Aorta (tissue), 5 donors: ENCODE measurements around the gene MRPS6. TPM values are rescaled to one million over a fixed set of nuclear protein-coding genes. Genes with fewer than 3 reads are reported as not detected.

Experiments used
- ATAC-seq: fragments of 200-7000 bp; cut with Tn5 transposase; one replicate; pipeline ENCODE4 v1.9.1; 2022; ENCODE audit warnings: moderate library complexity; ENCODE audit not compliant: low FRiP score
- DNase-seq, 2 donors: peaks; one replicate each; pipeline ENCODE4 v3.0.0-alpha.2; 2020
- H3K27ac ChIP-seq, 2 donors: one replicate each; pipeline ENCODE4 v1.5.1; 2013; ENCODE audit warnings: low read length in 2 of 2, mild to moderate bottlenecking in 2 of 2, moderate library complexity in 2 of 2, control low read depth in 1 of 2, inconsistent platforms in 1 of 2, low read depth in 1 of 2
- H3K27me3 ChIP-seq, 2 donors: one replicate each; pipeline ENCODE4 v1.6.1; 2013; ENCODE audit warnings: control low read depth in 1 of 2, low read length in 1 of 2, mild to moderate bottlenecking in 1 of 2, moderate library complexity in 1 of 2; ENCODE audit not compliant: insufficient read depth in 2 of 2, control insufficient read depth in 1 of 2
- H3K36me3 ChIP-seq, 2 donors: one replicate each; pipeline ENCODE4 v1.6.1; 2013; ENCODE audit warnings: control low read depth in 1 of 2, low read length in 1 of 2, mild to moderate bottlenecking in 1 of 2; ENCODE audit not compliant: insufficient read depth in 2 of 2, control insufficient read depth in 1 of 2
- H3K4me1 ChIP-seq, 2 donors: one replicate each; pipeline ENCODE4 v1.6.1; 2013; ENCODE audit warnings: low read length in 2 of 2, control low read depth in 1 of 2, mild to moderate bottlenecking in 1 of 2, moderate library complexity in 1 of 2; ENCODE audit not compliant: insufficient read depth in 2 of 2, control insufficient read depth in 1 of 2
- H3K4me3 ChIP-seq, 2 donors: one replicate each; pipeline ENCODE4 v1.5.1; 2013; ENCODE audit warnings: low read length in 2 of 2, control low read depth in 1 of 2, mild to moderate bottlenecking in 1 of 2
- H3K9me3 ChIP-seq: one replicate; pipeline ENCODE4 v1.6.1; 2013; ENCODE audit warnings: mild to moderate bottlenecking, low read length; ENCODE audit not compliant: control insufficient read depth
- WGBS, 2 donors: extraction: QIAGEN DNeasy Blood & Tissue Kit; methylation state at CpG; one replicate each; pipeline ENCODE4 v1.1.7; 2013; 5-methylcytosine and 5-hydroxymethylcytosine counted together
- intact Hi-C, 2 donors: fragments of 100-400 bp; cut with DNase I; formaldehyde crosslinking; loops; one replicate each; pipeline versions ENCODE4 v1.14.2 to v1.15.0; 2022
- polyA plus RNA-seq, 2 donors: library from polyadenylated mRNA; stranded (reverse); fragments of 200-250 nt; gene quantifications; one replicate each; pipeline ENCODE4 v1.2.3, GENCODE V29; 2013
- total RNA-seq, 2 donors: library from RNA; stranded (reverse); fragmentation: NEBNext Ultra II Directional; extraction: Animal tissue kit (Norgen Biotek cat#: 25700); gene quantifications; one replicate each; pipeline ENCODE4 v1.2.1, GENCODE V29; 2021
- donor health status: healthy with polysubstance abuse.
- donor health status: Bipolar disorder and iron deficiency.
- donor health status: DM: no; HTN: no; CAD: no.
- donor health status: DM: no; HTN: no; CAD: no.
- donor health status: DM: yes; HTN: yes; CAD: no.

MRPS6 gene
- total and polyA plus RNA-seq, 4 donors, result 78.4 to 137 (median 106) TPM

DNA sequence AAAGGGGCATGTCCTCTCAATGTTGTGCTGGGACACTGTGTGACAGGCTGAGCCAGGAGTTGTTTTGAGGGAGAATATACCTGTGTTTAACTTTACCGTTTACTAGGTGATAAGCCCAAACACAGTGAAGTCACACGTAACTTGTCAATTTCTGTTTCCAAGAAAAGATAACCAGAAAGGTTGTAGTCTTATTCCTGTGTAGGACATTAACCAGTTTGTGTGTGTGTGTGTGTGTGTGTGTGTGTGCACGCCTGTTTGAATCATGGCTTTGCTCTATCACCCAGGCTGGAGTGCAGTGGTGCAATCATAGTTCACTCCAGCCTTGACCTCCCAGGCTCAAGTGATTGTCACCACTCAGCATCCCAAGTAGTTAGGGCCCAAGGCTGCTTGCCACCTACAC, 83.6 kb downstream of the MRPS6 start:
- Histone ChIP-seq H3K4me3 (no peak overlapping the region), H3K27me3 (no peaks in the 10 kb centered on the region), H3K36me3 (no peaks in the 10 kb centered on the region), H3K27ac (peak overlapping the region in 1 of 2 donors; percentile 14), H3K9me3 (no peaks in the 10 kb centered on the region), H3K4me1 (no peaks in the 10 kb centered on the region)
- 67 to 71% methylated on average over 3 of the region's 3 CpGs for WGBS, 2 donors
- no peak for DNase-seq
- no peak for ATAC-seq
- intact Hi-C loops, result no loop called here

DNA sequence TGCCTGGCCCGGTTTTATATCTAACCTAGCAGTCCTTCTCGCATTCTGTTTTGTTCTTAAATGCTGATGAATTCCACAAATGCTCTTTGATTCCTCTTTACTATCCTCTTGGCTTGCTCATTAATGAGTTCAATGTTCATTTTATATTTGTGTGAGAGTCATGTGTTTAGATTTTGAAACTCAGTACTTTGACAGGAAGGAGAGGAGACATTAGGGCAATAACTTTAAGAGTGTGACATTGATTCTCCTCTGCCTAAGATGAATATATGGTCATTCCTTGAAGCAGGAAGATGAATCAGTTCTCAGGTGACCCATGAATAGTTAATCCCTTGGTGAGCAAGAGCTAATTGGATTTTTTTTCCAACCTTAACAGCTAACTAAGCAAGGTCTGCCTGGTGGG, 84.1 kb downstream of the MRPS6 start:
- intact Hi-C loops, result no loop called here
- Histone ChIP-seq H3K27ac (no peak overlapping the region), H3K27me3 (no peaks in the 10 kb centered on the region), H3K4me1 (no peaks in the 10 kb centered on the region), H3K9me3 (no peaks in the 10 kb centered on the region), H3K36me3 (no peaks in the 10 kb centered on the region), H3K4me3 (no peak overlapping the region)
- no peak for ATAC-seq
- no peak for DNase-seq
- WGBS, 2 donors, result 95 to 96% methylated on average over 2 of the region's 2 CpGs

DNA sequence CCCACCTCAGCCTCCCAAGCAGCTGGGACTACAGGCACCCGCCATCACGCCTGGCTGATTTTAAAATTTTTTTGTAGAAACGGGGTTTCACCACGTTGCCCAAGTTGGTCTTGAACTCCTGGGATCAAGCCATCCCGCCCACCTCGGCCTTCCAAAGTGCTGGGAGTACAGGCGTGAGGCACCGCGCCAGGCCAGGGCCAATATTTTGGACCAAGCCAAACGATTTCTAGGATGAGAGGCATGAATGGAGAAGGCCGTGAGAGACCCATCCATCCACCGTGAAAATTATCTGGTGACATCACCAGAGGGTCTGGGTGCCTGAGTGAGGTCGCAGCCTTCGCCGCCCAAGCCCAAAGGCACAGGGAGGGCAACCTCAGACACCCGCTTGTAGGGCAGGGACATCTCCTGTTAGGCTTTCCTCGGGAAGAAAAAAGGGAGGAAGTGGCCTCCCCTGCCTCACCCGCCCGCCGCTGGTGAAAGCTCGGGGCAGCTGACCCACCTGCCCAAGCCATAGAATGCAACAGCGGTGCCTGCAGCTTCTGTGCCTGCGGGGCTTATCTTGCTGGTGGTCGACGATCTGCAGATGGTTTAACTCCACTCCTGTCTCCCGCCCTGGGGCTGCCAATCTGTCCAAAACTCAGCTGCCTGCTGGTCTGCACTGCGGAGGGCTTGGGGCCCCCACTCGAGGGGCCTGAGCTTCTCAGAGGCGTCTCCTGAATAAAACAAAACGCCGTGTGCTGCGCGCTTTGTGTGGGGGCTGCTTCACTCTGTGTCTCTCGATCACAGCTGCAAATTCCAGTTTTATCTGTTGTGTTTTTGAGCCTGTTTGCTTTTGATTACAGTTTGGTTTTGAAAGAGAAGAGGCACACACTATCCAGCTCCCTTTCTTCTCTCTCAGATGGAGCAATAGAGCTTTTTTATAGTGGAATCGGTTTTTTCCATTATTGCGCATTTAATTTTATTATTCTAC, 85.8 kb downstream of the MRPS6 start:
- ATAC-seq (peak; percentile 15), DNase-seq (no peak)
- H3K27me3 ChIP-seq, result no peaks in the 10 kb centered on the region
- no peak overlapping the region for H3K27ac ChIP-seq
- H3K4me3 ChIP-seq, result no peak overlapping the region
- no peaks in the 10 kb centered on the region for H3K36me3 ChIP-seq
- H3K9me3 ChIP-seq, result no peaks in the 10 kb centered on the region
- 90 to 91% methylated on average over 36 of the region's 36 CpGs for WGBS, 2 donors
- intact Hi-C loops, result no loop called here
- no peaks in the 10 kb centered on the region for H3K4me1 ChIP-seq

DNA sequence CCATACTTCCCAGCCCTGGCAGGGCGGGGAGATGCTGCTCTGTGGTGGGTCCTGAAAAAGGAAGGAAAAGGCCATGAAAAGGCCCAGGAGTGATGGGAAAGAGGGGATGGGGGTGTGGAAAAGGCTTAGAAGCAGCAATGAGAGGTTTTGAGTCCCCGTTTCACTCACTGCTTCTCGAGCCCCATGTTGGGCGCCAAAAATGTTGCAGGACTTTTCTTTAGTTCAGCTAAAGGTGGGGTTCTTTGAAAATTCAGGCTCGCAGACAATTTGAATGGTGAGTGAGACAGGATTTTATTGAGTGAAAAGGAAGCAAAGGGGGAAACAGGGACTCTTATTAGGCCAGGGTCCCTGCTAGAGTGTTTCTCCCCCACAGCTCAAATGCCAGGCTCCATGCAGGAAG, 93.1 kb downstream of the MRPS6 start:
- intact Hi-C loops, result no loop called here
- Histone ChIP-seq H3K27me3 (no peaks in the 10 kb centered on the region), H3K36me3 (peaks cover 0 to 6% of the 10 kb centered on the region in 2 donors), H3K9me3 (peaks cover 25% of the 10 kb centered on the region), H3K27ac (no peak overlapping the region), H3K4me1 (no peaks in the 10 kb centered on the region), H3K4me3 (no peak overlapping the region)
- no peak for ATAC-seq
- 91 to 95% methylated on average over 5 of the region's 5 CpGs for WGBS, 2 donors
- DNase-seq, result no peak

DNA sequence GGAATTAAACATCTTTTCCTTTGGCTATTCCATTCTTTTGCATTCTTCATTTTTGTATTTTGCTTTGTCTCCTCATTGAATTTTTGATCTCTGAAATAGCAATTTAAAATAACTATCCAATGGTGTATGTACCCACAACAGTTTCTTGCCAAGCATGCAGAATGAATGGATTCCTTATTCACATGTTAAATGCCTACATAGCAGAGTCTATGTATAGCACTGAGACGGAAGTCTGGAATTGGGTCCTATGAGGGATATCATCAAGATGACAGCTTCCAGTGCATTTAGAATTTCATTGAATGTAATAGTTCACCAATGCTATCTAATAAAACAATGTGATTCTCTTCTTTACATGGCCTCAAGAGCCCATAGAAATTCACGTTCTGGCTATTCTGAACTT, 97.5 kb downstream of the MRPS6 start:
- no peak for ATAC-seq
- Histone ChIP-seq H3K4me1 (no peaks in the 10 kb centered on the region), H3K36me3 (peaks cover 0 to 4% of the 10 kb centered on the region in 2 donors), H3K4me3 (no peak overlapping the region), H3K27me3 (no peaks in the 10 kb centered on the region), H3K27ac (no peak overlapping the region), H3K9me3 (peaks cover 22% of the 10 kb centered on the region)
- DNase-seq, result no peak
- intact Hi-C loops, result no loop called here
- WGBS, 2 donors, result 57 to 67% methylated on average over 2 of the region's 2 CpGs

DNA sequence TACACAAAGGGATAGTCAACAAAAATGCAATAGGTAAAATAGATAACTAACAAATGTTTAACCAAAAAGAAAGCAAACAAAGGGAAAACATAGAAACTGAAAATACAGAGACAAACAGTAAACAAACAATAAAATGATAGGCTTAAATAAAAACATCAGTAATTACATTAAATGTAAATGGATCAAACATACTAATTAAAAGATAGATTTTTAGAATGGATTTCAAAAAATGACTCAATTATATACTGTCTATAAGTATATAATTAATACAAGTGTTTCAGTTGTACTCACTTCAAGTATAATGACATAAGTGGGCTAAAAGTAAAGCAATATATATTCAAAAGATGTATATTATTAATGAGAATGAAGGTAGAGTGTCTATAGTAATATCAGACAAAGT, 101.1 kb downstream of the MRPS6 start:
- DNase-seq (no peak), ATAC-seq (no peak)
- Histone ChIP-seq H3K36me3 (no peaks in the 10 kb centered on the region), H3K27ac (no peak overlapping the region), H3K4me1 (peaks cover 0 to 3% of the 10 kb centered on the region in 2 donors), H3K27me3 (no peaks in the 10 kb centered on the region), H3K9me3 (no peaks in the 10 kb centered on the region), H3K4me3 (no peak overlapping the region)
- intact Hi-C loops, result no loop called here

DNA sequence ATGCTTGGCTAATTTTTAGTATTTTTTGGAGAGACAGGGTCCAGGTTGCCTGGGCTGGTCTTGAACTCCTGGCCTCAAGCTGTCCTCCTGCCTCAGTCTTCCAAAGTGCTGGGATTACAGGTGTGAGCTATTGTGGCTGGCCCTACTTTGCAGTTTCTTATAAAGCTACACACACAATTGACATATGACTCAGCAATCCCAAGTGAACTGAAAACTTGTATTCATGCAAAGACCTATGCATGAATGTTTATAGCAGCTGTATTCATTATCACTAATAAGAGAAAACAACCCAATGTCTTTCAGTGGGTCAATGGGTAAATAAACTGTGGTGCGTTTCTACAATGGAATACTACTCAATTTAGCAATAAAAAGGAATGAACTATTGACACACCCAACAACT, 103.1 kb downstream of the MRPS6 start:
- WGBS, 2 donors, result 79 to 93% methylated on average over 1 of the region's 1 CpG
- no peak for ATAC-seq

DNA sequence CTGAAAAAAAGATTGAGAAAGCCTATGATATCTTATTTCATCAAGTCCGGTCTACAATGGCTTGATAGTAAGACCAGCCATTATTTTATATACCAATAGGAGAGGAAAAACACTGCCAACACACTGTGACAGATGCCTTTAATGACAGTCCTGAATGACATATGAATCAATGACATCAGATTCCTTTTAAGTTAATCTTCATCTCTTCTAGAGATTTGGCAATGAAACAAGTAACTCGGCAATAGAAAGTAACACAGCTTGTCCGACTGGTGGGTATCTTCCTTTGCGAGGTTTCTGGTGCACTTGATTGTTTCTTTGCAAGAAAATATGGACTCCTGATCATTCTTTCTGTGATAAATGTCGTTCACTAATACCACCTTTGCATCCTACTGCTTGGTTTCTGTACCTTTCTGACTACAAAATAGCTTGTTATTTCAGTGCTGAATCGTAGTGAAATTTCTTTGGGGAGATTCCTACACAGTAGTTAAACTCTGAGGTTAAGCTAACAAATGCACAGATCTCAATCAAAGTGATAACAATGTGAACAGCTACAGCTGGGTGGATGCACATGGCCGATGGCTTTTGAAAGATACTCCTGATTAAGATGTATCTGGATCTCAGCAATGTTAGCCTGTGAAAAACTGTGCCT, 104.7 kb downstream of the MRPS6 start:
- H3K27ac ChIP-seq, result peak overlapping the region in 1 of 2 donors; percentile 30
- ATAC-seq, result no peak
- intact Hi-C loops, result no loop called here
- peaks cover 0 to 6% of the 10 kb centered on the region in 2 donors for H3K4me1 ChIP-seq
- H3K27me3 ChIP-seq, result no peaks in the 10 kb centered on the region
- no peak for DNase-seq
- WGBS, 2 donors, result 76 to 80% methylated on average over 7 of the region's 7 CpGs
- no peak overlapping the region for H3K4me3 ChIP-seq
- H3K9me3 ChIP-seq, result no peaks in the 10 kb centered on the region
- H3K36me3 ChIP-seq, result no peaks in the 10 kb centered on the region

More for the DNA sequence above, 103.1 kb downstream of the MRPS6 start:
- DNase-seq, result no peak
- H3K4me3 ChIP-seq, result no peak overlapping the region
- H3K9me3 ChIP-seq, result no peaks in the 10 kb centered on the region
- H3K27me3 ChIP-seq, result no peaks in the 10 kb centered on the region
- no peaks in the 10 kb centered on the region for H3K36me3 ChIP-seq
- peaks cover 0 to 6% of the 10 kb centered on the region in 2 donors for H3K4me1 ChIP-seq
- H3K27ac ChIP-seq, result no peak overlapping the region
- intact Hi-C loops, result no loop called here
